K562 treated with DMSO at 1 percent for 12 hours (cell line): ENCODE measurements around the gene OR52N2. TPM values are rescaled to one million over a fixed set of nuclear protein-coding genes. Genes with fewer than 3 reads are reported as not detected.

Source experiments
- total RNA-seq: library from RNA; unstranded; fragments of 300-600 nt; gene quantifications from 2 replicates; pipeline ENCODE4 v1.2.3, GENCODE V29; 2022; ENCODE audit not compliant: insufficient read depth

The OR52N2 gene
- not detected in 2 replicates for total RNA-seq

GRCh38 chr11:5808500-5809121 is at the start of gene OR52N2:
TSS of gene OR52N2 (plus strand) at chr11:5808924. CDS start at chr11:5820336, 11,412 bp downstream.

GRCh38 chr11:5783255-5783654 is 25.5 kb upstream of the OR52N2 start, which contains the start of gene OR52N5:
TSS of gene OR52N5 (minus strand) at chr11:5783355. CDS start at chr11:5778634, 4,721 bp downstream.

GRCh38 chr11:5791165-5791564 is 17.6 kb upstream of the OR52N2 start, which contains the start of gene OR52N1:
TSS of gene OR52N1 (minus strand) at chr11:5791265. CDS start at chr11:5788816, 2,449 bp downstream.

GRCh38 chr11:5841797-5842196 is 33.1 kb downstream of the OR52N2 start, which contains the start of gene OR52E6:
TSS of gene OR52E6 (minus strand) at chr11:5841897. CDS start at chr11:5841897, 0 bp downstream.

GRCh38 chr11:5857590-5857989 is 48.9 kb downstream of the OR52N2 start, which contains the start of gene OR52E8:
TSS of gene OR52E8 (minus strand) at chr11:5857690. CDS start at chr11:5857690, 0 bp downstream.

Other genes starting within 250 kb of the OR52N2 start
- not detected in 2 replicates for gene OR52B6, start 228.0 kb upstream of the OR52N2 start, total RNA-seq
- gene TRIM6, start 212.3 kb upstream of the OR52N2 start, total RNA-seq, result 9.7 and 20.8 TPM in 2 replicates
- 0.94 and 4.2 TPM in 2 replicates for gene TRIM34, start 183.9 kb upstream of the OR52N2 start, total RNA-seq
- 8.5 and 23.0 TPM in 2 replicates for gene TRIM5, start 123.8 kb upstream of the OR52N2 start, total RNA-seq
- gene TRIM22, start 119.1 kb upstream of the OR52N2 start, total RNA-seq, result 1.0 and 2.4 TPM in 2 replicates
- gene OR56B1, start 72.5 kb upstream of the OR52N2 start, total RNA-seq, result not detected in 2 replicates
- not detected in 2 replicates for gene OR52N4, start 54.7 kb upstream of the OR52N2 start, total RNA-seq
- not detected in 2 replicates for gene OR52N5, start 25.6 kb upstream of the OR52N2 start, total RNA-seq
- not detected in 2 replicates for gene OR52N1, start 17.7 kb upstream of the OR52N2 start, total RNA-seq
- not detected in 2 replicates for gene OR52E6, start 33.0 kb downstream of the OR52N2 start, total RNA-seq
- not detected in 2 replicates for gene OR52E8, start 48.8 kb downstream of the OR52N2 start, total RNA-seq
- gene OR52E4, start 71.7 kb downstream of the OR52N2 start, total RNA-seq, result not detected in 2 replicates
- not detected in 2 replicates for gene OR52E5, start 84.3 kb downstream of the OR52N2 start, total RNA-seq
- not detected in 2 replicates for gene OR56A3, start 133.3 kb downstream of the OR52N2 start, total RNA-seq
- not detected in 2 replicates for gene OR56A5, start 159.6 kb downstream of the OR52N2 start, total RNA-seq
- gene OR52L1, start 178.1 kb downstream of the OR52N2 start, total RNA-seq, result not detected in 2 replicates
- not detected in 2 replicates for gene OR56A4, start 198.0 kb downstream of the OR52N2 start, total RNA-seq
- gene OR56A1, start 221.8 kb downstream of the OR52N2 start, total RNA-seq, result not detected in 2 replicates